H9 (cell line): Measurements from ENCODE around the gene ZSCAN31. TPM values are rescaled to one million over a fixed set of nuclear protein-coding genes. Genes with fewer than 3 reads are reported as not detected.

ENCODE experiments used
- DNase-seq: peaks from one replicate; pipeline ENCODE4 v3.0.0-alpha.2; 2017
- H2AFZ ChIP-seq: one replicate; pipeline ENCODE4 v1.6.1; 2013; ENCODE audit warnings: mild to moderate bottlenecking, low read length, control low read depth, moderate library complexity
- H2AK5ac ChIP-seq: 2 replicates; pipeline ENCODE4 v1.6.1; 2013; ENCODE audit warnings: low read length, control low read depth, mixed read lengths; ENCODE audit not compliant: insufficient read length
- H2BK120ac ChIP-seq: one replicate; pipeline ENCODE4 v1.6.1; 2013; ENCODE audit warnings: low read depth, mild to moderate bottlenecking, low read length, control low read depth, inconsistent platforms; ENCODE audit not compliant: poor library complexity, severe bottlenecking
- H2BK12ac ChIP-seq: 2 replicates; pipeline ENCODE4 v1.6.1; 2013; ENCODE audit warnings: low read length, control low read depth, mixed read lengths, low read depth; ENCODE audit not compliant: insufficient read length
- H2BK15ac ChIP-seq: 2 replicates; pipeline ENCODE4 v1.6.1; 2013; ENCODE audit warnings: low read depth, low read length, control low read depth
- H2BK20ac ChIP-seq: one replicate; pipeline ENCODE4 v1.6.1; 2013; ENCODE audit warnings: low read depth, mild to moderate bottlenecking, low read length, control low read depth, inconsistent platforms; ENCODE audit not compliant: poor library complexity, severe bottlenecking
- H2BK5ac ChIP-seq: 2 replicates; pipeline ENCODE4 v1.6.1; 2013; ENCODE audit warnings: low read length, control low read depth, mixed read lengths; ENCODE audit not compliant: insufficient read length
- H3K14ac ChIP-seq: 2 replicates; pipeline ENCODE4 v1.6.1; 2013; ENCODE audit warnings: low read length, control low read depth; ENCODE audit not compliant: insufficient read depth
- H3K18ac ChIP-seq: 2 replicates; pipeline ENCODE4 v1.6.1; 2013; ENCODE audit warnings: low read depth, mild to moderate bottlenecking, mixed read lengths, low read length, control low read depth; ENCODE audit not compliant: insufficient read length
- H3K23ac ChIP-seq: 2 replicates; pipeline ENCODE4 v1.6.1; 2013; ENCODE audit warnings: low read length, control low read depth, mixed read lengths, low read depth; ENCODE audit not compliant: insufficient read length
- H3K23me2 ChIP-seq: 2 replicates; pipeline ENCODE4 v1.6.1; 2013; ENCODE audit warnings: low read depth, mild to moderate bottlenecking, mixed read lengths, low read length, control low read depth; ENCODE audit not compliant: insufficient read length, poor library complexity, severe bottlenecking
- H3K27ac ChIP-seq: 2 replicates; pipeline ENCODE4 v1.5.1; 2013; ENCODE audit warnings: low read length, control low read depth, mixed read lengths, low read depth; ENCODE audit not compliant: insufficient read length
- H3K27me3 ChIP-seq: 2 replicates; pipeline ENCODE4 v1.6.1; 2013; ENCODE audit warnings: low read length, control low read depth, inconsistent platforms; ENCODE audit not compliant: insufficient read depth
- H3K4ac ChIP-seq: 2 replicates; pipeline ENCODE4 v1.6.1; 2013; ENCODE audit warnings: low read depth, mild to moderate bottlenecking, control low read depth, inconsistent platforms, low read length, moderate library complexity
- H3K4me1 ChIP-seq: 2 replicates; pipeline ENCODE4 v1.6.1; 2013; ENCODE audit warnings: low read length, control low read depth, inconsistent platforms; ENCODE audit not compliant: insufficient read depth
- H3K4me2 ChIP-seq: 2 replicates; pipeline ENCODE4 v1.6.1; 2013; ENCODE audit warnings: low read length, control low read depth, mixed read lengths; ENCODE audit not compliant: insufficient read length, insufficient read depth
- H3K56ac ChIP-seq: 2 replicates; pipeline ENCODE4 v1.6.1; 2013; ENCODE audit warnings: low read depth, mild to moderate bottlenecking, mixed read lengths, low read length, control low read depth; ENCODE audit not compliant: insufficient read length
- H3K79me1 ChIP-seq: 2 replicates; pipeline ENCODE4 v1.6.1; 2013; ENCODE audit warnings: low read depth, mild to moderate bottlenecking, moderate library complexity, low read length, control low read depth, inconsistent platforms; ENCODE audit not compliant: insufficient read depth, poor library complexity, severe bottlenecking
- H3K79me2 ChIP-seq: 2 replicates; pipeline ENCODE4 v1.6.1; 2013; ENCODE audit warnings: low read length, control low read depth, inconsistent platforms; ENCODE audit not compliant: insufficient read depth
- H3K9ac ChIP-seq: 2 replicates; pipeline ENCODE4 v1.6.1; 2013; ENCODE audit warnings: low read length, control low read depth, mixed read lengths; ENCODE audit not compliant: insufficient read length; ENCODE audit errors: extremely low read depth
- H3K9me3 ChIP-seq: one replicate; pipeline ENCODE4 v1.6.1; 2013; ENCODE audit warnings: low read depth, low read length, inconsistent platforms; ENCODE audit not compliant: control insufficient read depth
- H3T11ph ChIP-seq: one replicate; pipeline ENCODE4 v1.6.1; 2013; ENCODE audit warnings: mild to moderate bottlenecking, low read length, control low read depth, inconsistent platforms
- H4K20me1 ChIP-seq: one replicate; pipeline ENCODE4 v1.6.1; 2013; ENCODE audit not compliant: control insufficient read depth, insufficient read length, insufficient read depth
- H4K5ac ChIP-seq: 2 replicates; pipeline ENCODE4 v1.6.1; 2013; ENCODE audit warnings: low read depth, mild to moderate bottlenecking, mixed read lengths, low read length, control low read depth; ENCODE audit not compliant: insufficient read length
- H4K8ac ChIP-seq: replicated peaks from 2 replicates; pipeline ENCODE4 v1.6.1; 2013; ENCODE audit warnings: low read length, control low read depth, mixed read lengths, low read depth; ENCODE audit not compliant: insufficient read length
- H4K91ac ChIP-seq: 2 replicates; pipeline ENCODE4 v1.6.1; 2013; ENCODE audit warnings: low read depth, mild to moderate bottlenecking, moderate library complexity, mixed read lengths, low read length, control low read depth; ENCODE audit not compliant: insufficient read length
- H3K27ac Mint-ChIP-seq, 3 experiments: 2 replicates in 2 of 3; 3 replicates in 1 of 3; pipeline ENCODE4 v1.8.0; 2020 to 2021; ENCODE audit warnings: mixed read lengths in 3 of 3, mild to moderate bottlenecking in 1 of 3, moderate library complexity in 1 of 3
- H3K27me3 Mint-ChIP-seq: 2 replicates; pipeline ENCODE4 v1.8.0; 2021; ENCODE audit warnings: low read depth, mild to moderate bottlenecking, moderate library complexity, mixed read lengths
- H3K36me3 Mint-ChIP-seq, 3 experiments: 2 replicates in 2 of 3; 3 replicates in 1 of 3; pipeline ENCODE4 v1.8.0; 2020 to 2021; ENCODE audit warnings: low read depth in 3 of 3, mixed read lengths in 3 of 3; ENCODE audit not compliant: insufficient read depth in 1 of 3
- H3K4me1 Mint-ChIP-seq, 2 experiments: 2 replicates each; pipeline ENCODE4 v1.8.0; 2020; ENCODE audit warnings: mixed read lengths in 2 of 2
- H3K4me3 Mint-ChIP-seq, 2 experiments: 2 replicates in 1 of 2; 3 replicates in 1 of 2; pipeline ENCODE4 v1.8.0; 2020 to 2021; ENCODE audit warnings: mild to moderate bottlenecking in 2 of 2, mixed read lengths in 2 of 2, moderate library complexity in 1 of 2
- H3K9me3 Mint-ChIP-seq, 2 experiments: 2 replicates in 1 of 2; 3 replicates in 1 of 2; pipeline ENCODE4 v1.8.0; 2020; ENCODE audit warnings: mild to moderate bottlenecking in 2 of 2, mixed read lengths in 2 of 2, moderate library complexity in 1 of 2
- CTCF ChIP-seq: fragments of 200-600 bp; sonication (generic); conservative IDR thresholded peaks from 3 replicates; pipeline ENCODE4 v1.8.0; 2021; ENCODE audit warnings: antibody characterized with exemption, mild to moderate bottlenecking
- WGBS: extraction: QIAGEN DNeasy Blood & Tissue Kit; methylation state at CpG from one replicate; pipeline ENCODE4 v1.1.7; 2013; ENCODE audit warnings: missing lambda C conversion rate, low lambda C conversion rate, mixed read lengths; ENCODE audit not compliant: insufficient read length; ENCODE audit errors: extremely low coverage; 5-methylcytosine and 5-hydroxymethylcytosine counted together
- total RNA-seq: library from RNA; stranded (reverse); gene quantifications from 2 replicates; pipeline ENCODE4 v1.2.1, GENCODE V29; 2021

Gene ZSCAN31
- total RNA-seq, 1 experiment from 2014 or later = 7.1 TPM

DNA sequence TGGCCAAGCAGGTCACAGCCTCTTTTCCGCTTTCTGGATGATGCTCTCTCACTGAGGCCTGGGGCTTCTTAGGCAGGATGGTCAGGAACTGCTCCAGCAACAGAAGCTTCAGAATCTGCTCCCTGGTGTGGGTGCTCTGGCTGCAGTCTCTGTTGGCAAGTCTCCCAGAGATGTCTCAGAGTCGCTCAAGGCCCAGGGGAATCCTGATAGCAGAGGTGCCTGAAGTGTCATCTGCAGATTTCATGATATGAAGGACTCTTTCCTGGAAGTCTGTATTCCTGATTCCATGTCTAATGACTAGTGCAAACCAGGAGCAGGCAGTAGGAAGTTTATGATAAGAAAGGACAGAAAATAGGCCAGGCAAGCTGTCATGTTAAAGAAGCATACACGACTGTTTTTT is 20.3 kb downstream of the ZSCAN31 start:
- Histone ChIP-seq H4K5ac (no peak overlapping the region), H2BK5ac (no peak overlapping the region), H4K8ac (no peak overlapping the region), H3K27me3 (no peaks in the 10 kb centered on the region), H3K4ac (no peak overlapping the region), H3K79me1 (no peaks in the 10 kb centered on the region), H2BK12ac (no peak overlapping the region), H3K79me2 (no peaks in the 10 kb centered on the region), H3K9ac (no peak overlapping the region), H2BK120ac (no peak overlapping the region), H3K18ac (no peak overlapping the region), H3K56ac (no peak overlapping the region), H3K9me3 (no peaks in the 10 kb centered on the region), H3K23ac (no peak overlapping the region), H3K23me2 (no peaks in the 10 kb centered on the region), H2BK15ac (no peak overlapping the region), H2AFZ (no peak overlapping the region), H4K91ac (no peak overlapping the region), H2BK20ac (no peak overlapping the region), H3K4me2 (no peak overlapping the region), H3K4me1 (peaks cover 3% of the 10 kb centered on the region; the same call in 1 of the 2 replicates), H3K14ac (no peak overlapping the region), H3K27ac (no peak overlapping the region), H2AK5ac (no peak overlapping the region), H4K20me1 (no peaks in the 10 kb centered on the region), H3T11ph (no peak overlapping the region)
- Mint-ChIP-seq H3K36me3 (peaks cover 0 to 5% (median 0%) of the 10 kb centered on the region in 3 experiments; a peak in 2 of 7 replicates), H3K4me1 (peaks cover 9 to 10% of the 10 kb centered on the region in 2 experiments), H3K27me3 (no peaks in the 10 kb centered on the region), H3K4me3 (no peak overlapping the region), H3K27ac (no peak overlapping the region), H3K9me3 (no peaks in the 10 kb centered on the region; a peak in 1 of 5 replicates)
- WGBS = no CpG with 5 or more reads among the region's 3 CpGs
- no peak for TF ChIP-seq CTCF
- no peak for DNase-seq
